Measurements from ENCODE around the gene GART.

The GART gene

GRCh38 chr21:33539616-33540015 lies 2.3 kb downstream of the GART start:
- H3K27me3 ChIP-seq = no peaks in the 10 kb centered on the region
- TF ChIP-seq, protein P1, sequence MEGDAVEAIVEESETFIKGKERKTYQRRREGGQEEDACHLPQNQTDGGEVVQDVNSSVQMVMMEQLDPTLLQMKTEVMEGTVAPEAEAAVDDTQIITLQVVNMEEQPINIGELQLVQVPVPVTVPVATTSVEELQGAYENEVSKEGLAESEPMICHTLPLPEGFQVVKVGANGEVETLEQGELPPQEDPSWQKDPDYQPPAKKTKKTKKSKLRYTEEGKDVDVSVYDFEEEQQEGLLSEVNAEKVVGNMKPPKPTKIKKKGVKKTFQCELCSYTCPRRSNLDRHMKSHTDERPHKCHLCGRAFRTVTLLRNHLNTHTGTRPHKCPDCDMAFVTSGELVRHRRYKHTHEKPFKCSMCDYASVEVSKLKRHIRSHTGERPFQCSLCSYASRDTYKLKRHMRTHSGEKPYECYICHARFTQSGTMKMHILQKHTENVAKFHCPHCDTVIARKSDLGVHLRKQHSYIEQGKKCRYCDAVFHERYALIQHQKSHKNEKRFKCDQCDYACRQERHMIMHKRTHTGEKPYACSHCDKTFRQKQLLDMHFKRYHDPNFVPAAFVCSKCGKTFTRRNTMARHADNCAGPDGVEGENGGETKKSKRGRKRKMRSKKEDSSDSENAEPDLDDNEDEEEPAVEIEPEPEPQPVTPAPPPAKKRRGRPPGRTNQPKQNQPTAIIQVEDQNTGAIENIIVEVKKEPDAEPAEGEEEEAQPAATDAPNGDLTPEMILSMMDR (IDR thresholded peaks at IDR 0.05; ENCODE audit: low read depth, low read length) = no peak
- no peaks in the 10 kb centered on the region for H3K4me1 ChIP-seq
- DNase-seq = no peak
- H3K4me3 ChIP-seq (ENCODE audit: low read depth, low read length) = no peak overlapping the region
- peaks cover 47% of the 10 kb centered on the region for H3K36me3 ChIP-seq
- no peaks in the 10 kb centered on the region for H3K9me3 ChIP-seq

DNA sequence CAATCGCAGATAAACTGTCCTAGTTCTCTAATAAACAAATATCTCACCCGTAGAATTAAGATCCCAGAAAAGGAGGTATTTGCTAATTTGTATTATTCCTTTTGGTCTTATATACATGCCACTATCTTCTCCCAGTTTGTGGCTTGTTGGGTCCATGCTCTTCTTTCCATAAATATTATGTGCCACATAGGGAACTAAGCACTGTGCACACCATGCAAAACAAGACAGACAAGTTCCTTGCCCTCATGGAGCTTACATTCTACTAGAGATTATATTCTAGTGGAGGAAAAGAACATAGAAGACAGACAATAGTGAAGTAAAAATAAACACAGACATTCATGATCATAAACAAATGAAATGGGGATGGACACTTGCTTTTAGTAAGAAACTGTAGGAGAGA lies 4.7 kb downstream of the GART start:
- H3K4me3 ChIP-seq (ENCODE audit: low read depth, low read length) = no peak overlapping the region
- no peaks in the 10 kb centered on the region for H3K4me1 ChIP-seq
- H3K27me3 ChIP-seq = no peaks in the 10 kb centered on the region
- H3K36me3 ChIP-seq = peaks cover 70% of the 10 kb centered on the region
- no peaks in the 10 kb centered on the region for H3K9me3 ChIP-seq
- DNase-seq = no peak
- TF ChIP-seq, protein P1 (IDR thresholded peaks at IDR 0.05; ENCODE audit: low read depth, low read length) = no peak

GRCh38 chr21:33531007-33531406 lies 10.9 kb downstream of the GART start:
- Histone ChIP-seq H3K4me1 (no peaks in the 10 kb centered on the region), H3K36me3 (peaks cover 93% of the 10 kb centered on the region), H3K4me3 (ENCODE audit: low read depth, low read length) (no peak overlapping the region), H3K9me3 (no peaks in the 10 kb centered on the region), H3K27me3 (no peaks in the 10 kb centered on the region)
- TF ChIP-seq, protein P1 (IDR thresholded peaks at IDR 0.05; ENCODE audit: low read depth, low read length) = no peak
- DNase-seq = no peak

DNA sequence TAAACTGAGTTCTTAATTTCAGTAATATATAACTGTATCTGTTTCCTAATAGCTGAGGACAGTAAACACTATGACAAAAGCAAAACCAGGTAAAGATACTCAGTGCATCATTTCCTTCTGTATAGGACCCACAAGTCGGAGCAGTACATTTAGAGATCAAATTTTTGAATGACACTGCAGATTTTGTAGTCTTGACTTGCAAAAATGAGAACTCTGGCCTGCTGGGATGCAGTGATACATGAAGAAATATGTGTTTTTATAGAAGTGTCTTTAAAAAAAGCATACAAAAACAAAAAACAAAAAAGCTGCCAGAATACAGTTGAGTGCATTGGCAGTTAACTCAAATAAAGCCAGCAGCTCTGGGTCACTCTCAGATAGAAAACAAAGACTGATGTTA lies 19.0 kb downstream of the GART start:
- H3K36me3 ChIP-seq = peaks cover 85% of the 10 kb centered on the region
- no peak overlapping the region for H3K4me3 ChIP-seq (ENCODE audit: low read depth, low read length)
- DNase-seq = no peak
- no peaks in the 10 kb centered on the region for H3K9me3 ChIP-seq
- no peaks in the 10 kb centered on the region for H3K4me1 ChIP-seq
- TF ChIP-seq, protein P1 (IDR thresholded peaks at IDR 0.05; ENCODE audit: low read depth, low read length) = no peak
- no peaks in the 10 kb centered on the region for H3K27me3 ChIP-seq

DNA sequence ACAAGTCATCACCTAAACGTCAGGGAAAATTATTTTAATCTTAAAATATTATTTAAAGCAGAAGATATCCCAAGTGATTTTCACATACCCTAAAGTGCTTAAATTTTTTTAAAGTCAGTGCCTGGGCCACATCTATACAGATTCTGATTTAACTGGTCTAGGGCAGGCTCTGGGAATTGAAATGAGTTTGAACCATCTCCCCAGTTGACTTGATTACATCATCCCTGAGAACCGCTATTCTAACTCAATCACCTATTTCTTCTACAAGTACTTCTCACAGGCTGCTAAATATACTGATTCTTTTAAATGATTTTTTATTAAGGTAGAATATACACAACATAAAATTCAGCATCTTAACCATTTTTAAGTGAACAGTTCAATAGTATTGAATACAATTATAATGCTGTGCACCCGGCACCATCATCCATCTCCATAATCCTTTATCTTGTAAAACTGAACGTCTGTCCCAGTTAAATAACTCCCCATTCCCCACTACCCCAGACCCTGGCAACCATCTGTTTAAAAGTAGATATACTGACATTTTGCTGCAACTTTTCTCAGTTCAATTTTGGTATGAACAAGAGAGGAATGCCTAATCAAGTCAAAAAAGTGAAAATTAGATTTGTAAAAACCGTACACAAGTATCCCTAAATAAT lies 19.5 kb downstream of the GART start:
- Histone ChIP-seq H3K4me1 (no peaks in the 10 kb centered on the region), H3K27me3 (no peaks in the 10 kb centered on the region), H3K36me3 (peaks cover 85% of the 10 kb centered on the region)

DNA sequence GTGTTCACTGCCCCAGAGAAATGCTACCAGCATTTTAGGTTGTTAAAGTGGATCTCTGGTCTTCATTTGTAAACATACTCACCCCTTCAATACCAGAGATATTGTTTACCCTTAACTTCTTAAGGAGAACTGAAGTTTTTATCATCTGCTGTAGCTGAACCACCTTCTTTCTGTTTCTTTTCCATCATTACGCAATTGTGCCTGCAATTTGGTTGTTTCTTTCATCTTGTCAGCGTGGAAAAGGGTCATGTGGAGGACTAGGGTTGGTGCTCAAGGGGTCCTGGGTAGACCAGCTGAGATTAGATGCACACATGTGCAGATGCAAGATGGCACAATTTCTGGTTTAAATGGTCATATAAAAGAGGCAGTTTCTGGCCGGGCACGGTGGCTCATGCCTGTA lies 23.0 kb downstream of the GART start:
- DNase-seq = no peak
- H3K36me3 ChIP-seq = peaks cover 91% of the 10 kb centered on the region
- no peaks in the 10 kb centered on the region for H3K27me3 ChIP-seq

More for the DNA sequence above, 19.5 kb downstream of the GART start:
- Histone ChIP-seq H3K9me3 (no peaks in the 10 kb centered on the region), H3K4me3 (ENCODE audit: low read depth, low read length) (no peak overlapping the region)
- no peak for DNase-seq
- TF ChIP-seq, protein P1 (IDR thresholded peaks at IDR 0.05; ENCODE audit: low read depth, low read length) = no peak

More for the DNA sequence above, 23.0 kb downstream of the GART start:
- Histone ChIP-seq H3K9me3 (no peaks in the 10 kb centered on the region), H3K4me3 (ENCODE audit: low read depth, low read length) (no peak overlapping the region), H3K4me1 (no peaks in the 10 kb centered on the region)
- TF ChIP-seq, protein P1 (IDR thresholded peaks at IDR 0.05; ENCODE audit: low read depth, low read length) = no peak

Data from BE2C (cell line).